ENCODE measurements around the gene DLG5. TPM values are rescaled to one million over a fixed set of nuclear protein-coding genes. Genes with fewer than 3 reads are reported as not detected.

The DLG5 gene
- total RNA-seq, 1 experiment from 2014 or later, result 16.8 TPM

DNA sequence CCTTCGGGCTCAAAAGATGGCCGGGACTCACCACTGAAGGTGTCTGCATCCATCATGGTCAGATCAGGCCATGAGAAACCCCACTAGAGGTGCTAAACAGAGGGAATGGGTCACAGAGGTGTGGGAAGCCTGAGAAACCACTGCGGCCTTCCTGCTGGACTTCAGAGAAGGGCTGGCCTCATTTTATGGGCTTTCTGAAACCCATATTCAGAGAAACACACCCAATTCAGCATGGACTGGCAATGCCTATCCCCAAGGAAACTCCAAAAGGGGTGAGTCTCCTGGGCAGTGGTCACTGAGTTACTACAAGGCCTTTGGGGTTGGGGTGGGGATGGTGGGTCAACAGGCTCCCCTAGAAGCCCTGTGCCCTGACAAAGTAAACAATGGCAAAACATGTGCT is 58.0 kb downstream of the DLG5 start:
- no peak for DNase-seq (ENCODE audit: low spot score)

DNA sequence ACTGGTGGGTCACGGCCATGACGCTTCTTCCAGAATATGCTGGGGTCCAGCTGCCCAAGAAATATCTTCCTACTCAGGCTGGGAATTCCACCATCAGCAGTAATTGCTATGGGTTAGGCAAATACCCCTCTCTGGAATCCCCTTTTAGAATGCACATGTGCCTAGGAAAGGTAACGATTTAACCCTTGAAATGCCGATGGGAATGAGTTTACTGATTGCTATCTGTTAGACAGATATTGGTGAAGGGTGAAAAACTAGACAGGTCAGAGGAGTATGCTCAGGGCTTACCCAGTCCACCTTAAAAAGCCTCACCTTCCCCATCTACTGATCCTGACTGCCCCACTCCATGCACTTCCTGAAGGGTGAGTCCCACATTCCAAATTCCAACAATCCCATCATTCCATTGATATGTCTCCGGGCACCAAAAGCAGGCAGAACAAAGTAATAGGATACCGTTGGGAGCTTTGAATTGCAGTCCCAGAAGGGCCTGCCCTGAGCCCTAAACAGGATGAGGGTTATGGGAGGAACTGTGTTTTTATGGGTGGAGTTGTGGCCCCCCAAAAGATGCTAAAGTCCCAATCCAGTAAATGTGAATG is 59.3 kb downstream of the DLG5 start:
- no peak for DNase-seq (ENCODE audit: low spot score)

DNA sequence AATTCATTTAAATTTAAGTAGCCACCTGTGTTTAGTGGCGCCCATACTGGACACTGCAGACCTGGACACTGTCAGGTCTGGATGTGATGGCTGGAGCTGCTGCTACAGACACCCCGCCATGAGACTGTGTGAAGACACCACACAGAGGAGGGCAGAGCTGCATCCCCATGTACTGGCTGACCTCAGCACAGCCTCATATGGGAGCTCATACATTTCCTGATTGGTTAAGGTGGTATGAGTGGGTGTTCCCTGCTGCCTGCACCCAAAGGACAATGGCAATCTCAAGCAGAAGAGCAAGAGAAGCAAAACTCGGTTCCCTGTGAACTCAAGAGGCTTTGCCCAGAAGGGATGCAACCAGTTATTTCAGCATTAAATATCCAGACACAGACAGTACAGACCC is 60.0 kb downstream of the DLG5 start:
- DNase-seq (ENCODE audit: low spot score), result no peak

DNA sequence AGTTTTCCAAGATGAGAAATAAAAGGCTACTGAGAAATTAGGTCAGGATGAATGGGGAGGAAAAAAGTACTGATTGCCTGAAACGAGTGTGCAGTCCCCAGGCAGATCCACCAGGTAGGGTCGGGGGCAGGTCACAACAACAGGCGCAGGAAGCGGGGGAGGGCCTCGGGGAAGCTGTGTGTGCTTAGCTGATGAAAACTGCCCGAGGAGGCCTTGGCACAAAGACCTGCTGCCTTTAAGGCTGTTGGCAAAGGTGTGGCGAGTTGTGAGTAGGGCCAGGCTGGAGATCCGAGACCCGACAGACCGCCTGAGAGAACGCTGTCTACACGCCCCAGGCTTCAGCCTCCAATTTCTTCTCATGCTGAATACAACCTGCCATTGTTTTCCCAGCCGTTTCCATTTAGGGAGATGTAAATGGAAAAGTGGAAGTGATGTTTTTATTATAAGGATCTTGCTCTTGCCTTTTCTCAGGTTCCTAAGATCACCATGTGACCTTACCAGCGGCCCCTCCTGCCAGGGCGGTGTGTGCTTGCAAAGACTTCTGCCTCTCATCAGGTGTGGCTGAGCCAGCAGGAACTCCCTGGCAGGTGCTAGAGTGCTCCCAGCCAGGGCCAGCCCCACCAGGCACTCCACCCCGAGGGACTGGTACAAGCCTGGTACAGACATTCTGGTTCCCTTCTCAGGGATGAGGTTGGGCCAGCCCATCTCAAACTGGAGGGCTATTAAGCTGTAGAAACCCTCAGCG is 60.8 kb downstream of the DLG5 start:
- no peak for DNase-seq (ENCODE audit: low spot score)

DNA sequence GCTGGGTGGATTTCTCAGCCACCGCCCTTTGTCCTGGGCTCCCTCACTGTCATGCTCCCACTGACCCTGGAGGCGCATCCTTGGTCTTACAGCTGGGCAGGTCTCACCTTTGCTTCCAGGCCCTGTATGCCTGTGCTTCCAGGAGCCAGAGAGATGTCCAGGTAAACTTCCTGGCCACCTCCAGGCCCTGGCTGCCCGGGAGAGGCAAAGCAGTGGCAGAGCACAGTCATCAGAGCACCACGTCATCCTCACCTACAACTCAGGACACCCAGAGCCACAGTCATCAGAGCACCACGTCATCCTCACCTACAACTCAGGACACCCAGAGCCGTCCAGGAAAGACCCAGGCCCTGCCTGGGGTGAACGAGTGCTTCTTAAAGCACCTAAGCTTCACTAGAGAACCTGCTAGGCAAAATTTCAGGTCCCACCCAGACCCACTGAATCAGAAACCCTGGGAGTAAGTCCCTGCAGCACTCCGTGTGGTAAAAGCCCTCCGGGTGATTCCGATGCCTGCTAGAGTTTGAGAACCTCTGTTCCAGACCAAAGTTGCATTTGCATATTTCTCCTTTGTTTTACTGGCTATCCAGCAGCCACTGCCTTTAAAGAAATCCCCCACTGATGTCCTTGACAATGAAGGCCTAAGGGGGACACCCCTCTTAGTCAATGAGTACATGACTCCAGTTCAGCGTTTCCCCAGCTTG is 62.3 kb downstream of the DLG5 start:
- DNase-seq (ENCODE audit: low spot score), result no peak

DNA sequence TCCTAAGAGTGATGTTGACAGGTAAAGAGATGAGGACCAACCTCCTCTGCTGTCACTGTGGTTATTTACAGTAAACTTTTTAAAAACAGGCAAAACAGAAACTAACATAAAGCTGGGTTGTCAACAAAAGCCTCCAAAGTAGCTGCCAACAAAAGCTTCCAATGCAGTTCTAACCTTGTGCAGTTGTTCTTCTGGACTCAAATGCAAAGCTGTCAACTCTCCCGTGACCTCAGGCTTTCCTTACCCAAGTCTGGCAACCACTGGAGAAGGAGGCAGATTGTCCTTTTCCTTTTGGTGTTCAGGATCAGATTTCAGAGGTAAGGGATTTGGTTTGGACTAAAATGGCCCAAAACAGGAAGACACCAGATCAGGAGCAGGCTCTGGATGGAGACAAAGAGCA is 63.1 kb downstream of the DLG5 start:
- no peak for DNase-seq (ENCODE audit: low spot score)

DNA sequence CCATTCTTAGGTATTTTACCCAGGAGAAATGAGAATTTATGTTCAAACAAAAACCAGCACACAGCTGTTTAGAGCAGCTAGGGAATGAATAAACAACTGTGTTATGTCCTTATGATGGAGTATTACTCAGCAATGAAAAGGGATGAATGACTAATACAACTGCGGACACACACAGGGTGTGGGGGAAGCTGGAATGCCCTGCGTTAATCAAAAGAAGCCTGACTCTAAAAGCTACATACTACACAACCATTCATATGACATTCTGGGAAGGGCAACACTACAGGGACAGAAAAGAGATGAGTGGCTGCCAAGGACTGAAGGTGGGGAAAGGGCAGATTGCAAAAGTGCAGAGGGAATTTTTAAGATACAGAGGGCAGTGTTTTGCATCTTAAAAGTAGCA is 64.0 kb downstream of the DLG5 start:
- DNase-seq (ENCODE audit: low spot score), result no peak

DNA sequence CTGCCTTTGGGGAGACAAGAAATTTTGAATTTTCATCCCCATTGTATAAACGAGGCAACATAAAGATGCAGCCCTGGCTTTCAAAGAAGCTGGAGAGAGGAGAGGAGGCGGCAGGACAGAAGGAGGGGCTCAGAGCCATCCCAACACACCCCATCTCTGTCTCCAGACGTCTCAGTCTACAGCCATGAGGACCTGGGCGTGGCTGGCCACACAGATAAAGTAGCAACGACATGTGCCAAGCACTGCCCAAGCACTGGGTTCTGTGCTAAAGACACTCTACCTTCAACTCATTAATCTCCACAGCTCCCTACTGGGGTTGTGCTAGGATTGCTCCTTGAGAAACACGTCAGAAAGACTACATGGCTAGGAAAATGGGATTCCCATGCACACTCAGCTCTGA is 65.2 kb downstream of the DLG5 start:
- no peak for DNase-seq (ENCODE audit: low spot score)

DNA sequence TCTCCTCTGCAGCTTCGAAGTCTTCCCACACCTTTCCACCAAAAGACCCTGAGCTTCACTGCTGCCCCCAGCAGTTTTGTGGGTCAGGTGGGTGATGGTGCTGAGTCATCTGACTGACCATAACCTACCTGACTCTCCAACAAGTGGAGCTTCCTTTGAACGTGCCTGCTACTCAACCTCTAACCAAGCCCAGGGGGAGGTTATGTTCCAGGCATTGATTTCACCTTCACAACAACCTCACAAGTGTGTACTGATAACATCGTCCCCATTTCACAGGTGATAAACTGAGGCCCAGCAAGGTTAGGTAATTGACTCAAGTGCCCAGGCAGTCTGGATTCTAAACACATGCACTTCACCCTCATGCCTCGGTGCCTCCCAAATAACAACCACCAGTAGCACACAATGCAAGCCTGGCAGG is 66.7 kb downstream of the DLG5 start:
- no peak for DNase-seq (ENCODE audit: low spot score)

DNA sequence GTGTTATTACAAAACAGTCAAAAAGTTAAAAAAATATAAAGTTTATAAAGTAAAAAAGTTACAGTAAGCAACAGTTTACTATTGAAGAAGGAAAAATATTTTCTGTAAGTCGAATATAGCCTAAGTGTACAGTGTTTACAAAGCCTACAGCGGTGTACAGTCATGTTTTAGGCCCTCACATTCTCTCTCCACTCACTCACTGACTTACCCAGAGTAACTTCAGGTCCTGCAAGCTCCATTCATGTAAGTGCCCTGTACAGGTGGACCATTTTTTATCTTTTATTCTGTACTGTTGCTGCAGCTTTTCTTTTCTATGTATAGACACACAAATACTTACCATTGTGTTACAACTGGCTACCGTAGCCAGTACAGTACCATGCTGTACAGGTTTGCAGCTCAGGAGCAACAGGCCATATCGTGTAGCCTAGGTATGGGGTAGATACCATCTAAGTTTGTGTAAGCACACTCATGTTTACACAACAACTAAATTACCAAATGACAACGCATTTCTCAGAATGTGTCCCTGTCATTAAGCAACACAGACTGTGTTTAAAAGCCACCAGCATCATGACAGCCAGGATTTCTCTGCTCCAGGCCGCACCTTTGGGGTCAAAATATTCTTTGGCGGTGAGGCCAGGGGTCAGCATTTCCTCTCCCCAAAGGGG is 67.2 kb downstream of the DLG5 start:
- no peak for DNase-seq (ENCODE audit: low spot score)

DNA sequence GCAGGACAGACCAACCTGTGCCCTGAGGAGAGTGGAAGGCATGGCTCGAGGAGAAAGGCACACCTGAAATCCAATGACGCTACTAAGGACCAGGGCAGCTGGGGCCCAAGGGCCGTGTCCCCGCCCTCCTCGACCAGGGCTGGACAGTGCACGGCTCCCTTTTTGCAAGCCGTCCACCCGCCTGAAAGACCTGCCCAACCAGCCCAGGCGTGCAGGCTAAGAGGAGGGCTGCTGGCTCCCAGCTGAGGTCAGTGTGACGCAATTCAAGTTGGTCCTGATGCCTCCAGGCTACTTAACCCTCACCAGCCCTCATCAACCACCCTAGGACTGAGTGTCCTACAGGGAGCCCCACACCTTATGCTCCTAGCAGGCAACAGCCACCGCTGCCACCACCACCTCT is 69.3 kb downstream of the DLG5 start:
- DNase-seq (ENCODE audit: low spot score), result no peak

DNA sequence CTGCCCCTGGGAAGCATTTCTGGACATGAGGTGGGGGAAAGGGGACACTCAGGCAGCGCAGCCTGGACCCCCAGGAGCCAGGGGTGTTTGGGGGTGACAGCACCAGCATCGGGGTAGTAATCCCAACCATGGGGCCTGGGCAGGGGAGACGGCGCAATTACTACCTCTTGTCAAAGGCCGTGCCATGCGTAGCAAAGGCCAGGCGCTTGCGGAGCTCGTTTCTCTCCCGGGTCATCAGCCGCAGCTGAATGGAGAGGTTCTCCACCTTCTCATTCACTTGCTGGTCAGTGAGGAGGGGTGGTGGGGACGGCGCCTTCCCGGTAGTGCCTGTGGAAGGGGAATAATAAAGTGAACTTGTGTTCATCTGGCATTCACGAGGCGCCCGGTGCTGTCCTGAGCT is 70.0 kb downstream of the DLG5 start:
- no peak for DNase-seq (ENCODE audit: low spot score)

DNA sequence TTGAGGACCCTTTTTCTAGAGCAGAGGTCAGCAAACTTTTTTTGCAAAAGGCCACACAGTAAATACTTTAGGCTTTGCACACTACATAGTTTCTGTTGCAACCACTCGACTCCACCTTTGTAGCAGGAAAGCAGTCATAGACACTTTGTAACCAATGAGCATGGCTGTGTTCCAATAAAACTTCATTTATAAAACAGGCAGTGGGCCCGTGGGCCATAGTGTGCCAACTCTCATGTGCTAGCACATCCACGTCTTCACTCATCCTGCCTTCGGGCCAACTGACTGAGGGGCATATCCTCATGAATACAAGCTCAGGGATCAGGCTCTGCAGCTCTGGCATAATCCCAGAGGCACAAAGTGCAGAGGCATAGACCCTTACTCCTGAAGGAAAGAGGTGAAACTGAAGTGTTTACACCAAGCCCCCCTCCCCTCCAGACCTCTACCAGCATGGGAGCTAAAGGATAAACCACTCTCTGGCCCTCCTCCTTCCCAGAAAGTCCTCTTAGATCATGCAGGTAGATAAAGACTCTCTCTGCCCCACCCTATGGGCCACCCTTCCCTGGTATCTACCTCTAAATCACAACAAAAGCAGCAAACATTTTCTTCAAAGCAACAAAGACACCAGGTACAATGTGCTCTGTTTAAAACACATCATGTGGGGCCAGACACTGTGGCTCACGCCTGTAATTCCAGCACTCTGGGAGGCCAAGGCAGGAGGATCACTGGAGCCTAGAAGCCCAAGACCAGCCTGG is 71.0 kb downstream of the DLG5 start:
- no peak for DNase-seq (ENCODE audit: low spot score)

DNA sequence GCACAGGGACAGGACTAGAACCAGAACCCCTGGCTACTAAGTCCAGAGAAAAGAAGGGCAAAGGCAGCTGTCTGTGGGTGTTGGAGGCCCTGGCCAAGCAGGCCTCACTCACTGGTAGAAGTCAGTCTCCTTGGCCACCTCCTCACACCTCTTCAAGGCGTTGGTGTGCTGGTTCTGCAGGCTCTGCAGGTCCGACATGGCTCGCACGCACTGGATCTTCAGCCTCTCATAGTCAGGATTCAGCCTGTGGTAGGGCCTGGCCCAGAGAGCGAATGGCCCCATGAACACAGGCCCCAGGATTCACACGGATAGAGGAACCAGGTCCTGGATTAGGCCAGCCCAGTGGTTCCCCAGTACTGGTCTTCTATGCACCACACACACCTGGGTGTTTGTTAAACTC is 72.4 kb downstream of the DLG5 start:
- DNase-seq (ENCODE audit: low spot score), result no peak

DNA sequence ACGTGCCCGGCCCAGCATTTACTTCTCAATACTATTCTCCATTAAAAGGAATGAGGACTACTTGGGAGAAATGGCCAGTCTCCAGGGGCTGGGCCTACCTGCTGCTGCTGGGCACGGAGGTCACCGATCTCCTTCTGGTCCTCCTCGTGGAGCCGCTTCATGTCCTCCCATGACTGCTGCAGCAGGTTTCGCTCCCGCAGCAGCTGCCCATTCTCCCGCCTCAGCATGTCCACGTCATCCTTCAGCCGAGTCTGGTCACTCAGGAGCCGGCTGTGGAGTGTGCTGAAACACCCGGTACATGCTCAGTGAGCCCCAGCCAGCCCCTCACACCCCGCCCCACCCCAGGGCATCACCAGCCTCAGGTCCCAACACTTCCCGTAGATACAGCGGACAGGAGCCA is 73.3 kb downstream of the DLG5 start:
- no peak for DNase-seq (ENCODE audit: low spot score)

DNA sequence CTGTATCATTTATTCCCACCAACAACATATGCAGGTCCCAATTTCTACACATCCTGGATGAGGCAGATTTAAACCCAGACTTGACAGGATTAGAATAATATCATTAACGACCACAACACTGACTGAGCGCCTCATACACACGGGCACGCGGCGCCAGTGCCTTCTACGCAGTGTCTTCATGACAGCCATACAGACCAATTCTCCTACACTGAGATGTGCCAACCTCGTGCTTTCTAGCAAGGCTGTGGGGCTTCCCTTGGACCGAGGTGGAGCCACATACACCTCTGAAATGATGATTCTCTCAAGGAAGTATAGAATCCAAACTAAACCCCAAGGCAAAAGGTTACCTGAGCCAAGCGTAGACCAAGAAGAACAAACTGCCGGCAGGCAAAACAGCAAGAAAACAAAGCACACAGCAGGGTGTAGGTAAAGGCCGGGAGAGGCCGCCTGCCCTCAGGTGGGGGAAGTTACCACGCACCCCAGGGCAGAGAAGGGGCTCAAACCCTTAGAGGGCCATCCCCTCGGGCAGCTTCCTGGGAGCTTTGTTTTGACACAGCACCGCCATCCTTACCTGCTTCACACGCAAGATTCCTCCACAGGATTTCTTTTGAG is 75.8 kb downstream of the DLG5 start:
- DNase-seq (ENCODE audit: low spot score), result no peak

DNA sequence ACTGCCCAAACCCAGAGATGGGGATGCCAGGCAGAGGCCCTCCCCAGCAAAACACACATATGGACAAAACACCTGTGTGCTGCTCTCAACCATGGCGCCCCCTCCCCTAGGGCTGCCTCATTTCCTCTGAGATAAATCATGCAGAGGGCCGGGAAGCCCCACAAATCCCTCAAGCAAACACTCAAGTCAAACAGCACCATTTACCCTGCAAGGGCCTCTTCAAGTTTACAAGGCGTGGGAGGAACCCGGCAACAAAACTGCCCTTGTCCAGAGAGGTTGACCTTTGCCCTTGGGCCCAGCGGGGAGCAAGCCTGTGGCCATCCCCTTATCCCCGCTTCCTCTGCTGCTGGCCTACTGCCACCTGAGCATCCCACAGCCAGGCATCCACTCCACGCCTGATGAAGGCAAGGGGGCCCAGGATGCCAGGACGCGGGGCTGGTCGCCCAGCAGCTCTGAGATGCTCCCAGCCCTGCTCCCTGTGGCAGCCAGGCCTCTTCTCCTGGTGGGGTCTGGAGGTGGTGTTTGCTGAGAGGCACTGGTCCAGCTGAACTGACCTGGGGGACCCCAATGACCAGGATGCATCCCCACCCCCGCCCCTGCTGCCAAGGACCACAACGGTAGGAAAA is 77.4 kb downstream of the DLG5 start:
- no peak for DNase-seq (ENCODE audit: low spot score)

DNA sequence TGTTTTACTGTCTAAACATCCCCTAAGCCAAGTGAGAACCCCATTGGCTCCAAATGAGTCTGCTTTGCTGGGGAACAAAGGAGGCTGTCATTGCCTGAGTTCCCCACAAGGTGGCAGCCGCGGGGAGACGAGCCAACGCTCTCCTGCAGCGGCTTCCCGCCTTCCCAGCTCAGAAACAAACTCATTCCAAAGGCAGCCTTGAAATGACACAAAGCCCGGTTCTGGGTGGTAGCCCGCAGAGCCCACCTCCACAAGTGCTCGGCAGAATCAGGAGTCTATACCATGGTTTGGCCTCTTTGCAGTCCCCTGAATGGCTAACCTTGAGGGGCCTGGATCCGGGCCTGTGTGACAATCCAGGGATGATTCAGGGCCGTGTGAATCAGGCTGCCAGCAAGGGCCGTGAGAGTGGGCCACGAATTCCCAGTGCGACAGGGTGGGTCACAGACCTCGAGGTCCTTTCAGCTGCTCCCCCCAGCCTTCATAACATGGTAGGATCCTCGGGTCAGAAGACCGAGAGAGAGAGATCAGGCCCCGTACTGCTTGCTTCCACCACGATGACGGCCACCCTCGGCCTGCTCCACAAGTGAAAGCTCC is 79.7 kb downstream of the DLG5 start:
- peak; percentile 62 for DNase-seq (ENCODE audit: low spot score)

DNA sequence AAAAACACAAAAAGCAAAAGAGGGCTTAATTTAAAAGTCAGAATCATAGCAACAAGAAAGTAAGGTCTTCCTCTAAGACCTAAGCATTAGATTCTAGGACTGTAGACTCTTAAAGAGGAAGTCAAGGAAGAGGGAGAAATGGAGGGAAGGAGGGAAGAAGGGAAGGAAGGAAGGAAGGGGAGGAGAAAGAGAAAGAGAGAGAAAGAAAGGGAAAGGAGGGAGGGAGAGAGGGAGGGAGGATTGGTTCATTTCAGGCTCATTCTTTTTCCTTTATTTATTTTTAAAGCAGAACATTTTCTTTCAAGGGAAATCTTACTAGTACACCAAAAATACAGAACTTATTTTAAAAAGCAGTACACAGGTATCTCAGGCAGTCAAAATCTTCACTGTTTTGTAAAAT is 81.1 kb downstream of the DLG5 start:
- DNase-seq (ENCODE audit: low spot score), result no peak

DNA sequence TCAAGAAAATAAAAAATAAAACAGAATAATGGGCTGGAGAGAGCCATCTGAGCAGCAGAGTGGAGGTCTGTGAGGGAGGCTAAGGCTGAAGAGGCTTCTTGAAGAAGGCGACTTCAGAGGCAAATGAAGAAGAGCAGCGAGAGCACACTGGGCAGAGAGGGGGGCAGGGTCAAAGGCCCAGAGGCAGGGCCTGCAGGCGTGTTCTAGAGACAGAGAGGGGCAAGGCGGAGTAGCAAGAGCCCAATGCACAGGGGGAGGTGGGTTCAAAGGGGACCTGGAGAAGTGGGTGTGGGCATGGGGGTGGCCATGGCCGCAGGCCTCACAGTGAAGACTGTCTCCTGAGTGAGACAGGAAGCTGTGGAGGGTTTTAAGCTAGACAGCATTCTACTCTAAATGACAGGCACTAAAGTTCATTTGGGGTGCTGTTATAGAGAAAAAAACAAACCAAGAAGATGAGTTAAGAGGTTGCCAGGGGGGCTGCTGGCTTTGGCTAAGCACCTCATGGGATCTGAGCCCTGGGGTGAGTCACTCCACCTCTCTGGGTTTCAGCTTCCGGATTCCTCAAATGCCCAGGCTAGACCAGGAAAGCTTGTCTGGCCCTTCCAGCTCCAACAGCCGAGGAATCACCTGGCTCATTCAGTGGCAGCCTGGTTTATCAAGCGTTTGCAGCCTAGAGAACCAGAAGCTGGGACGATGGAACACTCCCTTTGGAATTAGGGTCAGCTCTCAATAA is 81.7 kb downstream of the DLG5 start:
- DNase-seq (ENCODE audit: low spot score), result peak; percentile 84
